K562 (cell line): ENCODE data around the gene GJC2. TPM values are rescaled to one million over a fixed set of nuclear protein-coding genes. Genes with fewer than 3 reads are reported as not detected.

Source experiments
- BMI1 ChIP-seq: fragments of 150-350 bp; IDR thresholded peaks from 2 replicates; pipeline ENCODE4 v1.6.1; 2014; ENCODE audit warnings: low read length
- CHD2 ChIP-seq: IDR thresholded peaks from 2 replicates; pipeline ENCODE4 v1.6.1; 2011; ENCODE audit warnings: low read depth, low read length
- CTCFL ChIP-seq: IDR thresholded peaks from 2 replicates; pipeline ENCODE4 v1.6.1; 2011; ENCODE audit warnings: borderline replicate concordance, low read depth, mild to moderate bottlenecking, moderate library complexity, low read length; ENCODE audit not compliant: insufficient read depth, poor library complexity, severe bottlenecking
- EHMT2 ChIP-seq: fragments of 450-650 bp; IDR thresholded peaks from 2 replicates; pipeline ENCODE4 v1.6.1; 2018; ENCODE audit warnings: antibody characterized with exemption
- FUS ChIP-seq: fragments of 200-400 bp; formaldehyde crosslinking; optimal IDR thresholded peaks from 2 replicates; pipeline ENCODE3; 2017; ENCODE audit warnings: low read depth, low read length
- HCFC1 ChIP-seq: IDR thresholded peaks from 2 replicates; pipeline ENCODE4 v1.6.1; 2012; ENCODE audit warnings: low read depth, low read length, improper control_type of control experiment
- IFI16 ChIP-seq: fragments of 250-450 bp; sonication (Bioruptor Pico); IDR thresholded peaks from 2 replicates; pipeline ENCODE4 v2.1.2; 2022; ENCODE audit warnings: mild to moderate bottlenecking, inconsistent platforms
- LCOR ChIP-seq: sonication (generic); formaldehyde crosslinking; IDR thresholded peaks from 2 replicates; pipeline ENCODE4 v1.8.0; 2022; ENCODE audit warnings: mild to moderate bottlenecking, missing genetic modification reagents
- MAFG ChIP-seq: fragments of 450-650 bp; conservative IDR thresholded peaks from 2 replicates; pipeline ENCODE4 v1.6.1; 2016; ENCODE audit warnings: missing genetic modification characterization, missing compliant biosample characterization
- MCM5 ChIP-seq: fragments of 450-650 bp; IDR thresholded peaks from 2 replicates; pipeline ENCODE4 v1.6.1; 2016; ENCODE audit warnings: low read depth
- MXI1 ChIP-seq: IDR thresholded peaks from 2 replicates; pipeline ENCODE4 v1.6.1; 2011; ENCODE audit warnings: low read depth, mild to moderate bottlenecking, improper control_type of control experiment, low read length
- MYC ChIP-seq, 2 experiments: fragments of 250-450 bp in 1 of 2; sonication (Bioruptor Pico) in 1 of 2; IDR thresholded peaks; 2 replicates each; pipeline versions ENCODE4 v1.5.1 to v1.6.1; 2012 to 2021; ENCODE audit warnings: low read depth in 2 of 2, borderline replicate concordance in 1 of 2, improper control_type of control experiment in 1 of 2, low read length in 1 of 2, mild to moderate bottlenecking in 1 of 2, moderate library complexity in 1 of 2
- NFATC3 ChIP-seq: fragments of 450-650 bp; IDR thresholded peaks from 2 replicates; pipeline ENCODE4 v1.6.1; 2017; ENCODE audit warnings: mild to moderate bottlenecking
- NR3C1 ChIP-seq: sonication (generic); formaldehyde crosslinking; IDR thresholded peaks from 2 replicates; pipeline ENCODE4 v1.8.1; 2022; ENCODE audit warnings: missing genetic modification reagents
- NUFIP1 ChIP-seq: fragments of 450-650 bp; IDR thresholded peaks from 2 replicates; pipeline ENCODE4 v1.6.1; 2018; ENCODE audit not compliant: partially characterized antibody
- PHTF2 ChIP-seq: fragments of 250-450 bp; sonication (Bioruptor Pico); IDR thresholded peaks from 2 replicates; pipeline ENCODE4 v1.5.0; 2021; ENCODE audit warnings: mild to moderate bottlenecking
- POLR2AphosphoS5 ChIP-seq: IDR thresholded peaks from 2 replicates; pipeline ENCODE4 v1.6.1; 2011; ENCODE audit warnings: mild to moderate bottlenecking, low read depth, low read length, moderate library complexity; ENCODE audit not compliant: control insufficient read depth, insufficient read depth
- TARDBP ChIP-seq: fragments of 450-650 bp; IDR thresholded peaks from 2 replicates; pipeline ENCODE4 v1.6.1; 2016
- THRA ChIP-seq: fragments of 450-650 bp; IDR thresholded peaks from 2 replicates; pipeline ENCODE4 v1.6.1; 2017; ENCODE audit warnings: mild to moderate bottlenecking, moderate library complexity
- ZNF282 ChIP-seq: sonication (generic); formaldehyde crosslinking; IDR thresholded peaks from 2 replicates; pipeline ENCODE4 v1.8.1; 2023; ENCODE audit warnings: missing genetic modification reagents
- ZNF311 ChIP-seq: fragments of 250-450 bp; sonication (Bioruptor Pico); IDR thresholded peaks from 2 replicates; pipeline ENCODE4 v1.4.0; 2020; ENCODE audit warnings: mild to moderate bottlenecking, moderate library complexity
- ZNF445 ChIP-seq: fragments of 250-450 bp; sonication (Bioruptor Pico); IDR thresholded peaks from 2 replicates; pipeline ENCODE4 v1.4.0; 2020; ENCODE audit warnings: low read depth, mild to moderate bottlenecking, moderate library complexity
- polyA plus RNA-seq, 8 experiments: library from polyadenylated mRNA; depleted of rRNA in 4 of 8; stranded (reverse) in 5 of 8; unstranded in 3 of 8; fragments of >200 nt; fragmentation: Nextera tagmentation in 2 of 8; fragmentation: Illumina TruSeq in 1 of 8; extraction: Ambion mirVana in 2 of 8; extraction: Trizol in 1 of 8; gene quantifications; 2 replicates each; pipeline versions ENCODE4 v1.2.1 to v1.2.3, GENCODE V29; 2011 to 2014; ENCODE audit warnings: inconsistent platforms in 1 of 8, missing spikeins in 1 of 8
- total RNA-seq, 7 experiments: library from RNA; depleted of rRNA in 6 of 7; stranded (reverse); fragments of >200 nt in 6 of 7; fragmentation: Illumina TruSeq in 2 of 7; extraction: Trizol in 2 of 7; gene quantifications; 2 replicates each; pipeline versions ENCODE4 v1.2.1 to v1.2.3, GENCODE V29; 2011 to 2021; ENCODE audit warnings: low replicate concordance in 1 of 7
- TF ChIP-seq, protein P1 (sequence below): fragments of 450-650 bp; formaldehyde crosslinking; conservative IDR thresholded peaks from 2 replicates; pipeline ENCODE4 v1.4.0; 2022; ENCODE audit warnings: mild to moderate bottlenecking, missing genetic modification characterization
- TF ChIP-seq, protein P2 (sequence below): fragments of 250-450 bp; sonication (Bioruptor Pico); IDR thresholded peaks from 2 replicates; pipeline ENCODE4 v1.5.0; 2020; ENCODE audit warnings: mild to moderate bottlenecking

GJC2 gene
- total and polyA plus RNA-seq, 9 of the 15 experiments (the other 6 are each of a cell fraction or from before 2014, with no cell fraction given): 0.03 to 0.62 (median 0.11) TPM; not detected in 2

- no peak for TF ChIP-seq PHTF2 (CRISPR knock-in tag)
- TF ChIP-seq, protein P1, sequence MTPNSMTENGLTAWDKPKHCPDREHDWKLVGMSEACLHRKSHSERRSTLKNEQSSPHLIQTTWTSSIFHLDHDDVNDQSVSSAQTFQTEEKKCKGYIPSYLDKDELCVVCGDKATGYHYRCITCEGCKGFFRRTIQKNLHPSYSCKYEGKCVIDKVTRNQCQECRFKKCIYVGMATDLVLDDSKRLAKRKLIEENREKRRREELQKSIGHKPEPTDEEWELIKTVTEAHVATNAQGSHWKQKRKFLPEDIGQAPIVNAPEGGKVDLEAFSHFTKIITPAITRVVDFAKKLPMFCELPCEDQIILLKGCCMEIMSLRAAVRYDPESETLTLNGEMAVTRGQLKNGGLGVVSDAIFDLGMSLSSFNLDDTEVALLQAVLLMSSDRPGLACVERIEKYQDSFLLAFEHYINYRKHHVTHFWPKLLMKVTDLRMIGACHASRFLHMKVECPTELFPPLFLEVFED (CRISPR knock-in tag): no peak
- TF ChIP-seq ZNF282 (CRISPR knock-in tag): peak; percentile 59; the same call in 1 of the 2 replicates
- peak; percentile 90 for TF ChIP-seq HCFC1
- peak; percentile 81; the same call in 1 of the 2 replicates for TF ChIP-seq LCOR (CRISPR knock-in tag)
- no peak for TF ChIP-seq NFATC3
- peak; percentile 31; the same call in 1 of the 2 replicates for TF ChIP-seq POLR2AphosphoS5
- TF ChIP-seq MAFG: no peak
- no peak for TF ChIP-seq BMI1
- peak; percentile 86 for TF ChIP-seq MYC (IDR thresholded peaks at IDR 0.05; ENCODE audit: low read depth, low read length)
- no peak for TF ChIP-seq MYC (CRISPR knock-in tag; IDR thresholded peaks at IDR 0.05; ENCODE audit: borderline replicate concordance, low read depth)
- TF ChIP-seq NUFIP1: no peak
- no peak for TF ChIP-seq MCM5
- 0 out of 2 replicates have a peak, but pooled peaks have one; percentile 3 for TF ChIP-seq CHD2
- peak; percentile 78; the same call in 1 of the 2 replicates for TF ChIP-seq NR3C1 (CRISPR knock-in tag)
- peak; percentile 65 for TF ChIP-seq MXI1
- no peak for TF ChIP-seq EHMT2
- TF ChIP-seq, protein P2, sequence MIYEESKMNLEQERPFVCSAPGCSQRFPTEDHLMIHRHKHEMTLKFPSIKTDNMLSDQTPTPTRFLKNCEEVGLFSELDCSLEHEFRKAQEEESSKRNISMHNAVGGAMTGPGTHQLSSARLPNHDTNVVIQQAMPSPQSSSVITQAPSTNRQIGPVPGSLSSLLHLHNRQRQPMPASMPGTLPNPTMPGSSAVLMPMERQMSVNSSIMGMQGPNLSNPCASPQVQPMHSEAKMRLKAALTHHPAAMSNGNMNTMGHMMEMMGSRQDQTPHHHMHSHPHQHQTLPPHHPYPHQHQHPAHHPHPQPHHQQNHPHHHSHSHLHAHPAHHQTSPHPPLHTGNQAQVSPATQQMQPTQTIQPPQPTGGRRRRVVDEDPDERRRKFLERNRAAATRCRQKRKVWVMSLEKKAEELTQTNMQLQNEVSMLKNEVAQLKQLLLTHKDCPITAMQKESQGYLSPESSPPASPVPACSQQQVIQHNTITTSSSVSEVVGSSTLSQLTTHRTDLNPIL (CRISPR knock-in tag): no peak
- no peak for TF ChIP-seq TARDBP
- TF ChIP-seq IFI16 (CRISPR knock-in tag): no peak
- peak; percentile 62 for TF ChIP-seq FUS
- no peak for TF ChIP-seq CTCFL
- TF ChIP-seq THRA: no peak
- no peak for TF ChIP-seq ZNF311 (CRISPR knock-in tag)
- TF ChIP-seq ZNF445: no peak
Observed at GRCh38 chr1:228102791-228103620, 46.7 kb upstream of the GJC2 start, which contains the start of gene C1orf35 (continued).
